Liver (tissue), 9 donors: ENCODE results near the gene FAM221B. TPM values are rescaled to one million over a fixed set of nuclear protein-coding genes. Genes with fewer than 3 reads are reported as not detected.

Experiments used
- DNase-seq: peaks from one replicate; pipeline ENCODE4 v3.0.0-alpha.2; 2017; ENCODE audit warnings: low spot score
- H3K27ac ChIP-seq, 2 donors: one replicate each; pipeline ENCODE4 v1.7.0; 2013; ENCODE audit warnings: inconsistent platforms in 2 of 2, low read length in 2 of 2, control low read depth in 1 of 2, low read depth in 1 of 2, mild to moderate bottlenecking in 1 of 2
- H3K27me3 ChIP-seq, 4 donors: one replicate each; pipeline versions ENCODE4 v1.6.1 to v1.7.0; 2013; ENCODE audit warnings: low read length in 3 of 4, inconsistent platforms in 1 of 4, mild to moderate bottlenecking in 1 of 4, moderate library complexity in 1 of 4; ENCODE audit not compliant: control insufficient read depth in 4 of 4, insufficient read depth in 4 of 4
- H3K36me3 ChIP-seq, 4 donors: one replicate each; pipeline versions ENCODE4 v1.6.1 to v1.7.0; 2013; ENCODE audit warnings: low read length in 3 of 4, mild to moderate bottlenecking in 3 of 4, low read depth in 1 of 4, moderate library complexity in 1 of 4; ENCODE audit not compliant: control insufficient read depth in 4 of 4, insufficient read depth in 3 of 4
- H3K4me1 ChIP-seq, 4 donors: one replicate each; pipeline versions ENCODE4 v1.6.1 to v1.7.0; 2013; ENCODE audit warnings: low read length in 3 of 4, mild to moderate bottlenecking in 3 of 4, moderate library complexity in 1 of 4; ENCODE audit not compliant: control insufficient read depth in 4 of 4, insufficient read depth in 4 of 4
- H3K4me3 ChIP-seq, 3 donors: one replicate each; pipeline versions ENCODE4 v1.6.1 to v1.7.0; 2013; ENCODE audit warnings: low read length in 3 of 3, control low read depth in 1 of 3, low read depth in 1 of 3, mild to moderate bottlenecking in 1 of 3
- H3K9ac ChIP-seq, 2 donors: one replicate each; pipeline ENCODE4 v1.7.0; 2013; ENCODE audit warnings: low read length in 2 of 2, mild to moderate bottlenecking in 2 of 2, moderate library complexity in 2 of 2, control low read depth in 1 of 2, low read depth in 1 of 2
- H3K9me3 ChIP-seq, 4 donors: one replicate each; pipeline versions ENCODE4 v1.6.1 to v1.7.0; 2013; ENCODE audit warnings: low read length in 3 of 4; ENCODE audit not compliant: control insufficient read depth in 4 of 4
- ATF3 ChIP-seq: IDR thresholded peaks from 2 replicates; pipeline ENCODE4 v1.6.1; 2016; ENCODE audit warnings: antibody characterized with exemption
- CTCF ChIP-seq: fragments of 150-350 bp; IDR thresholded peaks from 2 replicates; pipeline ENCODE4 v1.5.1; 2017; ENCODE audit warnings: improper control_type of control experiment, low read depth, low read length; ENCODE audit not compliant: missing input control
- EGR1 ChIP-seq, 2 donors: IDR thresholded peaks; 2 replicates each; pipeline ENCODE4 v1.6.1; 2016 to 2018; ENCODE audit warnings: antibody characterized with exemption in 2 of 2, low read depth in 2 of 2
- GABPA ChIP-seq, 2 donors: IDR thresholded peaks in 1 of 2; conservative IDR thresholded peaks in 1 of 2; 2 replicates each; pipeline ENCODE4 v1.6.1; 2016; ENCODE audit warnings: antibody characterized with exemption in 2 of 2, mild to moderate bottlenecking in 1 of 2, moderate library complexity in 1 of 2
- HNF4A ChIP-seq, 2 donors: conservative IDR thresholded peaks; 2 replicates each; pipeline ENCODE4 v1.6.1; 2016; ENCODE audit warnings: antibody characterized with exemption in 2 of 2, mild to moderate bottlenecking in 2 of 2
- HNF4G ChIP-seq: IDR thresholded peaks from 2 replicates; pipeline ENCODE4 v1.6.1; 2016; ENCODE audit warnings: antibody characterized with exemption
- JUND ChIP-seq, 2 donors: IDR thresholded peaks; 2 replicates each; pipeline ENCODE4 v1.6.1; 2016; ENCODE audit warnings: antibody characterized with exemption in 2 of 2
- MAX ChIP-seq: IDR thresholded peaks from 2 replicates; pipeline ENCODE4 v1.6.1; 2016; ENCODE audit warnings: antibody characterized with exemption
- NR2F2 ChIP-seq: IDR thresholded peaks from 2 replicates; pipeline ENCODE4 v1.6.1; 2016; ENCODE audit warnings: antibody characterized with exemption
- RAD21 ChIP-seq, 2 donors: IDR thresholded peaks; 2 replicates each; pipeline ENCODE4 v1.6.1; 2016; ENCODE audit warnings: antibody characterized with exemption in 2 of 2, mild to moderate bottlenecking in 2 of 2
- REST ChIP-seq: IDR thresholded peaks from 2 replicates; pipeline ENCODE4 v1.6.1; 2016; ENCODE audit warnings: antibody characterized with exemption, mild to moderate bottlenecking
- RXRA ChIP-seq, 2 donors: IDR thresholded peaks; 2 replicates each; pipeline ENCODE4 v1.6.1; 2017 to 2018; ENCODE audit warnings: antibody characterized with exemption in 2 of 2, mild to moderate bottlenecking in 1 of 2
- SP1 ChIP-seq: IDR thresholded peaks from 2 replicates; pipeline ENCODE4 v1.6.1; 2018; ENCODE audit warnings: antibody characterized with exemption, mild to moderate bottlenecking
- TAF1 ChIP-seq: conservative IDR thresholded peaks from 2 replicates; pipeline ENCODE4 v1.6.1; 2016; ENCODE audit warnings: antibody characterized with exemption, mild to moderate bottlenecking
- YY1 ChIP-seq: IDR thresholded peaks from 2 replicates; pipeline ENCODE4 v1.6.1; 2016; ENCODE audit warnings: antibody characterized with exemption, mild to moderate bottlenecking
- ZBTB33 ChIP-seq: IDR thresholded peaks from 2 replicates; pipeline ENCODE4 v1.6.1; 2016; ENCODE audit warnings: antibody characterized with exemption
- WGBS: extraction: QIAGEN DNeasy Blood & Tissue Kit; methylation state at CpG from one replicate; pipeline ENCODE4 v1.1.7; 2013; 5-methylcytosine and 5-hydroxymethylcytosine counted together
- polyA plus RNA-seq, 2 donors: library from polyadenylated mRNA; stranded (reverse) in 1 of 2; unstranded in 1 of 2; fragments of 200-250 nt in 1 of 2; fragments of >200 nt in 1 of 2; fragmentation: Nextera tagmentation in 1 of 2; extraction: Ambion mirVana in 1 of 2; gene quantifications; one replicate each; pipeline versions ENCODE4 v1.2.1 to v1.2.3, GENCODE V29; 2013 to 2015
- total RNA-seq, 2 donors: library from RNA; depleted of rRNA; stranded (reverse); fragments of >200 nt; gene quantifications; one replicate each; pipeline ENCODE4 v1.2.3, GENCODE V29; 2014
- donor health status: healthy.
- donor health status: healthy.
- donor health status: healthy.
- donor health status: healthy.
- donor health status: healthy.

Gene FAM221B
- total and polyA plus RNA-seq, 4 donors: 0.35 TPM; not detected in 3

- no peak for DNase-seq
- TF ChIP-seq SP1 (no peak), REST (no peak), YY1 (no peak), MAX (no peak), ATF3 (no peak), RAD21 (IDR thresholded peaks at IDR 0.05) (no peak), RXRA (IDR thresholded peaks at IDR 0.05) (no peak), GABPA (IDR thresholded peaks at IDR 0.05 in 1 of 2, conservative IDR thresholded peaks at IDR 0.05 in 1 of 2) (no peak), JUND (IDR thresholded peaks at IDR 0.05) (no peak), HNF4A (conservative IDR thresholded peaks at IDR 0.05) (no peak), CTCF (no peak), HNF4G (no peak), TAF1 (no peak), ZBTB33 (no peak), EGR1 (IDR thresholded peaks at IDR 0.05; ENCODE audit: low read depth in 2 of 2) (no peak)
- WGBS: 79% methylated on average over 3 of the region's 3 CpGs
- Histone ChIP-seq H3K4me3 (no peak overlapping the region), H3K9me3 (no peaks in the 10 kb centered on the region), H3K36me3 (no peaks in the 10 kb centered on the region), H3K9ac (no peak overlapping the region), H3K27me3 (no peaks in the 10 kb centered on the region), H3K4me1 (peaks cover 2 to 32% (median 23%) of the 10 kb centered on the region in 4 donors), H3K27ac (no peak overlapping the region)
Observed at GRCh38 chr9:35771943-35772342, 56.6 kb downstream of the FAM221B start.

GRCh38 chr9:35771534-35771933, 57.0 kb downstream of the FAM221B start:
- Histone ChIP-seq H3K9ac (peak overlapping the region in 1 of 2 donors; percentile 36), H3K36me3 (no peaks in the 10 kb centered on the region), H3K27ac (no peak overlapping the region), H3K9me3 (no peaks in the 10 kb centered on the region), H3K4me1 (peaks cover 2 to 32% (median 23%) of the 10 kb centered on the region in 4 donors), H3K27me3 (no peaks in the 10 kb centered on the region), H3K4me3 (no peak overlapping the region)
- 37% methylated on average over 1 of the region's 1 CpG for WGBS
- DNase-seq: no peak
- TF ChIP-seq RXRA (IDR thresholded peaks at IDR 0.05): no peak
- no peak for TF ChIP-seq ZBTB33
- no peak for TF ChIP-seq NR2F2
- no peak for TF ChIP-seq REST
- no peak for TF ChIP-seq EGR1 (IDR thresholded peaks at IDR 0.05; ENCODE audit: low read depth in 2 of 2)
- TF ChIP-seq MAX: no peak
